ENCODE results near the gene RBM42.

RBM42 gene

GRCh38 chr19:35619290-35619923 lies 9.4 kb upstream of the RBM42 start:
- no peak for DNase-seq (ENCODE audit: low spot score)
- TF ChIP-seq CTCF (conservative IDR thresholded peaks at IDR 0.05; ENCODE audit: low read depth): no peak
- ChIA-PET CTCF (interaction anchor here (1.0 kb wide), 1 partner anchor 102 kb away, joined by 3 read pairs; no protein-coding TSS in a partner anchor), POLR2A (ENCODE audit: low non-redundant PET) (no interaction called here)
- no peak overlapping the region for H3K27ac ChIP-seq

GRCh38 chr19:35620001-35620400 lies 8.8 kb upstream of the RBM42 start:
- no peak for DNase-seq (ENCODE audit: low spot score)
- CTCF ChIA-PET: no interaction called here

GRCh38 chr19:35621708-35622107 lies 7.1 kb upstream of the RBM42 start:
- DNase-seq (ENCODE audit: low spot score): no peak
- POLR2A ChIA-PET (ENCODE audit: low non-redundant PET): no interaction called here
- H3K27ac ChIP-seq: 0 out of 2 replicates have a peak overlapping the region, but pooled peaks have one; percentile 2
- no peak for TF ChIP-seq CTCF (conservative IDR thresholded peaks at IDR 0.05; ENCODE audit: low read depth)
- CTCF ChIA-PET: interaction anchor here (0.5 to 0.6 kb wide), 2 partner anchors 73 to 637 kb away, joined by 3 to 7 read pairs; no protein-coding TSS in a partner anchor

More at GRCh38 chr19:35620001-35620400, 8.8 kb upstream of the RBM42 start:
- POLR2A ChIA-PET (ENCODE audit: low non-redundant PET): no interaction called here
- no peak overlapping the region for H3K27ac ChIP-seq
- TF ChIP-seq CTCF (conservative IDR thresholded peaks at IDR 0.05; ENCODE audit: low read depth): no peak

GRCh38 chr19:35622750-35623149 lies 6.1 kb upstream of the RBM42 start:
- no peak for DNase-seq (ENCODE audit: low spot score)
- TF ChIP-seq CTCF (conservative IDR thresholded peaks at IDR 0.05; ENCODE audit: low read depth): no peak
- CTCF ChIA-PET: no interaction called here
- POLR2A ChIA-PET (ENCODE audit: low non-redundant PET): no interaction called here
- H3K27ac ChIP-seq: peak overlapping the region; percentile 17; the same call in 1 of the 2 replicates

- H3K27ac ChIP-seq: peak overlapping the region; percentile 17; the same call in 1 of the 2 replicates
- TF ChIP-seq CTCF (conservative IDR thresholded peaks at IDR 0.05; ENCODE audit: low read depth): no peak
- no peak for DNase-seq (ENCODE audit: low spot score)
- CTCF ChIA-PET: interaction anchor here (0.7 kb wide), 1 partner anchor 97 kb away, joined by 11 read pairs; no protein-coding TSS in a partner anchor
- POLR2A ChIA-PET (ENCODE audit: low non-redundant PET): no interaction called here
Observed at GRCh38 chr19:35623327-35624010, 5.4 kb upstream of the RBM42 start.

GRCh38 chr19:35628264-35628564 lies 622 bp upstream of the RBM42 start:
- TF ChIP-seq CTCF (conservative IDR thresholded peaks at IDR 0.05; ENCODE audit: low read depth): no peak
- ChIA-PET CTCF (no interaction called here), POLR2A (ENCODE audit: low non-redundant PET) (no interaction called here)
- H3K27ac ChIP-seq: peak overlapping the region; percentile 88
- no peak for DNase-seq (ENCODE audit: low spot score)

All from RWPE1 (cell line).